ENCODE data around the gene PFN4. TPM values are rescaled to one million over a fixed set of nuclear protein-coding genes. Genes with fewer than 3 reads are reported as not detected.

The PFN4 gene
- total RNA-seq, 1 experiment from 2014 or later, result not detected

- intact Hi-C loops (cut with micrococcal nuclease), result no loop called here
- Histone ChIP-seq H3K4me2 (ENCODE audit: low read length) (no peak overlapping the region), H3K4me3 (replicated peaks in 1 of 2; ENCODE audit: low read depth in 1 of 2, low read length in 2 of 2) (no peak overlapping the region), H3K27me3 (ENCODE audit: insufficient read depth, low read length) (no peaks in the 10 kb centered on the region), H3K79me2 (ENCODE audit: insufficient read depth, low read length) (no peaks in the 10 kb centered on the region), H4K20me1 (ENCODE audit: insufficient read depth) (no peaks in the 10 kb centered on the region), H3K9ac (ENCODE audit: low read length) (no peak overlapping the region), H3K4me1 (ENCODE audit: control insufficient read depth in 1 of 2, insufficient read depth in 2 of 2, low read length in 2 of 2) (peaks cover 0 to 12% of the 10 kb centered on the region in 2 experiments; a peak in 1 of 4 replicates), H3K9me2 (ENCODE audit: insufficient read depth) (no peaks in the 10 kb centered on the region), H3K36me3 (ENCODE audit: control insufficient read depth in 1 of 2, insufficient read depth in 2 of 2, low read length in 2 of 2) (no peaks in the 10 kb centered on the region), H2AFZ (ENCODE audit: low read depth, low read length, poor library complexity, severe bottlenecking) (no peak overlapping the region), H3K27ac (ENCODE audit: low read depth, low read length) (no peak overlapping the region), H3K9me3 (ENCODE audit: control insufficient read depth in 1 of 2, insufficient read depth in 1 of 2, low read depth in 1 of 2, low read length in 2 of 2) (no peaks in the 10 kb centered on the region)
- no peak for ATAC-seq
- ChIA-PET POLR2A (no interaction called here), CTCF (interaction anchor here (1.2 kb wide), 1 partner anchor 21 kb away, joined by 5 read pairs; the partner anchor contains the start of gene TP53I3), RAD21 (ENCODE audit: low non-redundant PET in 1 of 2, low total read pairs in 2 of 2, uncharacterized antibody in 2 of 2, unreplicated experiment in 2 of 2) (interaction anchor here in 1 of 2 experiments (0.6 kb wide), 1 partner anchor 19 kb away, joined by 8 read pairs; no protein-coding TSS in a partner anchor)
- no TSS peak for BruUV-seq (replicated peaks)
- DNase-seq (ENCODE audit: low read depth, low spot score), result no peak
- TF ChIP-seq ZNF274 (IDR thresholded peaks at IDR 0.05; ENCODE audit: low read depth, low read length), result no peak
- TF ChIP-seq CEBPB (IDR thresholded peaks at IDR 0.05; ENCODE audit: low read depth), result no peak
- TF ChIP-seq POLR2AphosphoS5 (IDR thresholded peaks at IDR 0.05; ENCODE audit: low read depth, low read length), result no peak
- no peak for TF ChIP-seq YY1 (IDR thresholded peaks at IDR 0.05; ENCODE audit: extremely low read depth, insufficient replicate concordance, low read depth, low read length)
- TF ChIP-seq MAX (IDR thresholded peaks at IDR 0.05), result no peak
- TF ChIP-seq, protein P1, sequence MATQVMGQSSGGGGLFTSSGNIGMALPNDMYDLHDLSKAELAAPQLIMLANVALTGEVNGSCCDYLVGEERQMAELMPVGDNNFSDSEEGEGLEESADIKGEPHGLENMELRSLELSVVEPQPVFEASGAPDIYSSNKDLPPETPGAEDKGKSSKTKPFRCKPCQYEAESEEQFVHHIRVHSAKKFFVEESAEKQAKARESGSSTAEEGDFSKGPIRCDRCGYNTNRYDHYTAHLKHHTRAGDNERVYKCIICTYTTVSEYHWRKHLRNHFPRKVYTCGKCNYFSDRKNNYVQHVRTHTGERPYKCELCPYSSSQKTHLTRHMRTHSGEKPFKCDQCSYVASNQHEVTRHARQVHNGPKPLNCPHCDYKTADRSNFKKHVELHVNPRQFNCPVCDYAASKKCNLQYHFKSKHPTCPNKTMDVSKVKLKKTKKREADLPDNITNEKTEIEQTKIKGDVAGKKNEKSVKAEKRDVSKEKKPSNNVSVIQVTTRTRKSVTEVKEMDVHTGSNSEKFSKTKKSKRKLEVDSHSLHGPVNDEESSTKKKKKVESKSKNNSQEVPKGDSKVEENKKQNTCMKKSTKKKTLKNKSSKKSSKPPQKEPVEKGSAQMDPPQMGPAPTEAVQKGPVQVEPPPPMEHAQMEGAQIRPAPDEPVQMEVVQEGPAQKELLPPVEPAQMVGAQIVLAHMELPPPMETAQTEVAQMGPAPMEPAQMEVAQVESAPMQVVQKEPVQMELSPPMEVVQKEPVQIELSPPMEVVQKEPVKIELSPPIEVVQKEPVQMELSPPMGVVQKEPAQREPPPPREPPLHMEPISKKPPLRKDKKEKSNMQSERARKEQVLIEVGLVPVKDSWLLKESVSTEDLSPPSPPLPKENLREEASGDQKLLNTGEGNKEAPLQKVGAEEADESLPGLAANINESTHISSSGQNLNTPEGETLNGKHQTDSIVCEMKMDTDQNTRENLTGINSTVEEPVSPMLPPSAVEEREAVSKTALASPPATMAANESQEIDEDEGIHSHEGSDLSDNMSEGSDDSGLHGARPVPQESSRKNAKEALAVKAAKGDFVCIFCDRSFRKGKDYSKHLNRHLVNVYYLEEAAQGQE (IDR thresholded peaks at IDR 0.05; ENCODE audit: low read depth), result no peak
- TF ChIP-seq CBX3 (IDR thresholded peaks at IDR 0.05; ENCODE audit: low read depth), result no peak
- TF ChIP-seq EZH2 (IDR thresholded peaks at IDR 0.05), result no peak
- TF ChIP-seq ELF1 (IDR thresholded peaks at IDR 0.05; ENCODE audit: borderline replicate concordance, low read depth), result no peak
- no peak for TF ChIP-seq ZBTB33 (IDR thresholded peaks at IDR 0.05; ENCODE audit: extremely low read depth, insufficient replicate concordance, low read length)
- TF ChIP-seq, protein P2, sequence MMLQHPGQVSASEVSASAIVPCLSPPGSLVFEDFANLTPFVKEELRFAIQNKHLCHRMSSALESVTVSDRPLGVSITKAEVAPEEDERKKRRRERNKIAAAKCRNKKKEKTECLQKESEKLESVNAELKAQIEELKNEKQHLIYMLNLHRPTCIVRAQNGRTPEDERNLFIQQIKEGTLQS (IDR thresholded peaks at IDR 0.05), result no peak
- no peak for TF ChIP-seq SP1 (IDR thresholded peaks at IDR 0.05; ENCODE audit: low read depth)
Observed at GRCh38 chr2:24105816-24106215, 17.3 kb downstream of the PFN4 start.

All from HCT116 (cell line).